Kidney epithelial cell (primary cell): ENCODE measurements around the gene TRNP1. TPM values are rescaled to one million over a fixed set of nuclear protein-coding genes. Genes with fewer than 3 reads are reported as not detected.

Experiments
- DNase-seq: peaks from one replicate; pipeline ENCODE4 v3.0.0-alpha.2; 2010; ENCODE audit warnings: low read depth
- H3K27me3 ChIP-seq: 2 replicates; pipeline ENCODE4 v1.6.0; 2011; ENCODE audit warnings: low read length; ENCODE audit not compliant: control insufficient read depth, insufficient read depth
- H3K36me3 ChIP-seq: 2 replicates; pipeline ENCODE4 v1.5.1; 2011; ENCODE audit warnings: low read length; ENCODE audit not compliant: control insufficient read depth, insufficient read depth
- H3K4me3 ChIP-seq: 2 replicates; pipeline ENCODE4 v1.5.1; 2011; ENCODE audit warnings: low read depth, mild to moderate bottlenecking, control low read depth, low read length
- CTCF ChIP-seq: IDR thresholded peaks from 2 replicates; pipeline ENCODE4 v1.5.1; 2011; ENCODE audit warnings: mild to moderate bottlenecking, moderate library complexity, low read length, control low read depth, inconsistent platforms; ENCODE audit not compliant: insufficient read depth, poor library complexity, severe bottlenecking
- total RNA-seq: library from RNA; depleted of rRNA; stranded (reverse); fragments of >200 nt; gene quantifications from 2 replicates; pipeline ENCODE4 v1.2.3, GENCODE V29; 2015

TRNP1 gene
- total RNA-seq, 1 donor from 2014 or later = 127 TPM

GRCh38 chr1:26976621-26977510 is 16.6 kb upstream of the TRNP1 start:
- no peak for DNase-seq
- Histone ChIP-seq H3K27me3 (no peaks in the 10 kb centered on the region), H3K36me3 (no peaks in the 10 kb centered on the region), H3K4me3 (no peak overlapping the region)
- no peak for TF ChIP-seq CTCF

GRCh38 chr1:26978901-26979300 is 14.6 kb upstream of the TRNP1 start:
- Histone ChIP-seq H3K4me3 (no peak overlapping the region), H3K36me3 (no peaks in the 10 kb centered on the region), H3K27me3 (no peaks in the 10 kb centered on the region)
- no peak for DNase-seq
- no peak for TF ChIP-seq CTCF

- no peak for DNase-seq
- Histone ChIP-seq H3K27me3 (no peaks in the 10 kb centered on the region), H3K4me3 (no peak overlapping the region), H3K36me3 (no peaks in the 10 kb centered on the region)
- TF ChIP-seq CTCF = no peak
Measured at GRCh38 chr1:26981146-26981846, 12.2 kb upstream of the TRNP1 start.

GRCh38 chr1:26983863-26984262 is 9.6 kb upstream of the TRNP1 start:
- Histone ChIP-seq H3K36me3 (no peaks in the 10 kb centered on the region), H3K4me3 (no peak overlapping the region), H3K27me3 (no peaks in the 10 kb centered on the region)
- DNase-seq = no peak
- no peak for TF ChIP-seq CTCF

- H3K4me3 ChIP-seq = no peak overlapping the region
- H3K36me3 ChIP-seq = no peaks in the 10 kb centered on the region
- no peak for TF ChIP-seq CTCF
- DNase-seq = no peak
- no peaks in the 10 kb centered on the region for H3K27me3 ChIP-seq
Measured at GRCh38 chr1:26984291-26984690, 9.2 kb upstream of the TRNP1 start.
